HCT116 (cell line): ENCODE data around the gene ITGA1. TPM values are rescaled to one million over a fixed set of nuclear protein-coding genes. Genes with fewer than 3 reads are reported as not detected.

Experiments
- ATAC-seq: fragments of 200-7000 bp; cut with Tn5 transposase; 2 replicates; pipeline ENCODE4 v1.9.1; 2020; ENCODE audit warnings: mild to moderate bottlenecking, moderate library complexity
- BruUV-seq: library from RNA; stranded (reverse); fragments of 400-500 nt; replicated peaks from 2 replicates; lab custom pipeline; 2021; lab: Mats Ljungman, UMichigan
- CTCF ChIA-PET: fragments of 300-600 bp; sonication (Branson Sonifier 250); formaldehyde crosslinking; loops from one replicate; lab custom pipeline; 2021; ENCODE audit warnings: antibody characterized with exemption; lab: Charles Lee
- POLR2A ChIA-PET: fragments of 300-600, 350-600 bp; sonication (Branson Sonifier 250); formaldehyde crosslinking; loops from one replicate; lab custom pipeline; 2021; ENCODE audit warnings: antibody characterized with exemption; lab: Charles Lee
- RAD21 ChIA-PET, 2 experiments: fragments of 300-600 bp; sonication (Branson Sonifier 250); formaldehyde crosslinking; loops; one replicate each; lab custom pipeline; 2023; ENCODE audit warnings: low total read pairs in 2 of 2; ENCODE audit not compliant: uncharacterized antibody in 2 of 2, unreplicated experiment in 2 of 2, low non-redundant PET in 1 of 2; lab: Charles Lee
- DNase-seq: peaks from one replicate; pipeline ENCODE4 v3.0.0-alpha.2; 2010; ENCODE audit warnings: low read depth, low spot score
- H2AFZ ChIP-seq: fragments of 200-600 bp; shearing (Covaris generic), sonication (generic); 2 replicates; pipeline ENCODE4 v1.6.1; 2017; ENCODE audit warnings: low read depth, mixed run types, mixed read lengths, antibody characterized with exemption, low read length; ENCODE audit not compliant: poor library complexity, severe bottlenecking
- H3K27ac ChIP-seq: 2 replicates; pipeline ENCODE4 v1.5.1; 2012; ENCODE audit warnings: low read depth, low read length
- H3K27me3 ChIP-seq: fragments of 200-600 bp; sonication (generic); 2 replicates; pipeline ENCODE4 v1.6.1; 2016; ENCODE audit warnings: mixed run types, low read length, mixed read lengths; ENCODE audit not compliant: insufficient read depth
- H3K36me3 ChIP-seq, 2 experiments: fragments of 200-500 bp in 1 of 2; fragments of 200-600 bp in 1 of 2; sonication (Bioruptor generic) in 1 of 2; sonication (generic) in 1 of 2; 2 replicates each; pipeline versions ENCODE4 v1.5.1 to v1.6.1; 2014 to 2016; ENCODE audit warnings: low read length in 2 of 2, inconsistent platforms in 1 of 2, mixed read lengths in 1 of 2, mixed run types in 1 of 2; ENCODE audit not compliant: insufficient read depth in 2 of 2, control insufficient read depth in 1 of 2
- H3K4me1 ChIP-seq, 2 experiments: fragments of 200-600 bp in 1 of 2; sonication (generic) in 1 of 2; 2 replicates each; pipeline versions ENCODE4 v1.5.1 to v1.6.1; 2012 to 2017; ENCODE audit warnings: low read length in 2 of 2, inconsistent platforms in 1 of 2, mild to moderate bottlenecking in 1 of 2, mixed read lengths in 1 of 2, mixed run types in 1 of 2, moderate library complexity in 1 of 2; ENCODE audit not compliant: insufficient read depth in 2 of 2, control insufficient read depth in 1 of 2
- H3K4me2 ChIP-seq: fragments of 200-600 bp; sonication (generic); 2 replicates; pipeline ENCODE4 v1.6.1; 2017; ENCODE audit warnings: mixed run types, low read length, mixed read lengths
- H3K4me3 ChIP-seq, 2 experiments: fragments of 200-600 bp in 1 of 2; sonication (generic) in 1 of 2; replicated peaks in 1 of 2; 2 replicates each; pipeline ENCODE4 v1.5.1; 2011 to 2016; ENCODE audit warnings: low read length in 2 of 2, control low read depth in 1 of 2, low read depth in 1 of 2, mild to moderate bottlenecking in 1 of 2, mixed read lengths in 1 of 2, mixed run types in 1 of 2
- H3K79me2 ChIP-seq: fragments of 200-600 bp; sonication (generic); 2 replicates; pipeline ENCODE4 v1.6.1; 2017; ENCODE audit warnings: mild to moderate bottlenecking, mixed run types, low read length, moderate library complexity, mixed read lengths; ENCODE audit not compliant: insufficient read depth
- H3K9ac ChIP-seq: fragments of 200-600 bp; sonication (generic); 2 replicates; pipeline ENCODE4 v1.6.1; 2016; ENCODE audit warnings: low read length, mixed read lengths
- H3K9me2 ChIP-seq: fragments of 200-600 bp; sonication (generic), shearing (Covaris generic); 2 replicates; pipeline ENCODE4 v1.6.1; 2017; ENCODE audit warnings: mixed run types, mild to moderate bottlenecking, moderate library complexity; ENCODE audit not compliant: insufficient read depth
- H3K9me3 ChIP-seq, 2 experiments: fragments of 200-500 bp in 1 of 2; fragments of 200-600 bp in 1 of 2; sonication (Bioruptor generic) in 1 of 2; sonication (generic) in 1 of 2; 2 replicates each; pipeline ENCODE4 v1.6.1; 2014 to 2017; ENCODE audit warnings: low read length in 2 of 2, mixed read lengths in 2 of 2, inconsistent platforms in 1 of 2, low read depth in 1 of 2, mild to moderate bottlenecking in 1 of 2, mixed run types in 1 of 2, moderate library complexity in 1 of 2; ENCODE audit not compliant: control insufficient read depth in 1 of 2, insufficient read depth in 1 of 2
- H4K20me1 ChIP-seq: fragments of 200-600 bp; sonication (generic), shearing (Covaris generic); 2 replicates; pipeline ENCODE4 v1.6.1; 2017; ENCODE audit warnings: mixed run types, mild to moderate bottlenecking, moderate library complexity; ENCODE audit not compliant: insufficient read depth
- CBX3 ChIP-seq: IDR thresholded peaks from 2 replicates; pipeline ENCODE4 v1.6.1; 2012; ENCODE audit warnings: low read depth
- CEBPB ChIP-seq: IDR thresholded peaks from 2 replicates; pipeline ENCODE4 v1.6.1; 2012; ENCODE audit warnings: low read depth
- EGR1 ChIP-seq: IDR thresholded peaks from 2 replicates; pipeline ENCODE4 v1.6.1; 2012; ENCODE audit warnings: low read depth
- EZH2 ChIP-seq: fragments of 200-600 bp; sonication (generic); IDR thresholded peaks from 2 replicates; pipeline ENCODE4 v1.6.1; 2017; ENCODE audit warnings: antibody characterized with exemption, mixed run types
- EZH2phosphoT487 ChIP-seq: fragments of 200-600 bp; IDR thresholded peaks from 2 replicates; pipeline ENCODE4 v1.6.1; 2018; ENCODE audit warnings: antibody characterized with exemption, borderline replicate concordance
- FOSL1 ChIP-seq: IDR thresholded peaks from 2 replicates; pipeline ENCODE4 v1.6.1; 2012; ENCODE audit warnings: low read depth
- JUND ChIP-seq: IDR thresholded peaks from 2 replicates; pipeline ENCODE4 v1.6.1; 2012
- POLR2A ChIP-seq: IDR thresholded peaks from 2 replicates; pipeline ENCODE4 v1.7.0; 2011; ENCODE audit warnings: borderline replicate concordance; ENCODE audit not compliant: insufficient read depth, insufficient read length; ENCODE audit errors: extremely low read depth
- RAD21 ChIP-seq: IDR thresholded peaks from 2 replicates; pipeline ENCODE4 v1.6.1; 2012; ENCODE audit warnings: low read depth, mild to moderate bottlenecking
- SRF ChIP-seq: IDR thresholded peaks from 2 replicates; pipeline ENCODE4 v1.6.1; 2012; ENCODE audit warnings: low read depth
- YY1 ChIP-seq: IDR thresholded peaks from 2 replicates; pipeline ENCODE4 v1.6.1; 2011; ENCODE audit warnings: low read length, low read depth, moderate library complexity, mild to moderate bottlenecking; ENCODE audit not compliant: insufficient replicate concordance; ENCODE audit errors: extremely low read depth
- ZNF274 ChIP-seq: fragments of 200-500 bp; sonication (Bioruptor generic); IDR thresholded peaks from 2 replicates; pipeline ENCODE4 v1.6.1; 2014; ENCODE audit warnings: mild to moderate bottlenecking, low read depth, low read length, inconsistent platforms
- intact Hi-C: fragments of 100-400 bp; cut with micrococcal nuclease; formaldehyde crosslinking; loops from 2 replicates; pipeline ENCODE4 v1.10.0; 2022
- total RNA-seq: library from RNA; stranded (reverse); gene quantifications from one replicate; pipeline ENCODE4 v1.2.1, GENCODE V29; 2021; ENCODE audit not compliant: unreplicated experiment
- TF ChIP-seq, protein P1 (sequence below): IDR thresholded peaks from 2 replicates; pipeline ENCODE4 v1.6.1; 2012

ITGA1 gene
- total RNA-seq, 1 experiment from 2014 or later, result 1.8 TPM

DNA sequence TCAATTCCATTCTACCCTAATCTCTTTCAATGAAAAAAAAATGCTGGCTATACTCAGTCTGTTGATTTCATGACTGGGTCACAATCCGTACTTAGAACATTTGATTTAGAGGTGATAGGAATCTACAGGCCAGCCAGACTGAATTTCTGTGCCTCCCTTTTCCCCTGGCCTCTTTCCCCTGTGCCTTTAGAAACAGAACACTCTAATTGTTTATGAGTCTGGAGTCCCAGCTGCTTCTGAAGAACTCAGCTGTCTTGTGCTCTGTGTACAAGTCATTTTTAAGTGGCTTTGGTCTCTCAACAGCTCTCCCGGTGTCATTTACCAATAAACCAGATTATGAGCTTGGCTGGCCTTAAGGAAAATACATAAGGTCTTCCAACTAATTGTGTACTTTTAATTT lies 107.4 kb downstream of the ITGA1 start:
- H4K20me1 ChIP-seq, result no peaks in the 10 kb centered on the region
- H3K27ac ChIP-seq, result no peak overlapping the region
- H3K79me2 ChIP-seq, result no peaks in the 10 kb centered on the region
- intact Hi-C loops, result no loop called here
- no peak for ATAC-seq
- RAD21 ChIA-PET, result no interaction called here
- no peak for DNase-seq
- CTCF ChIA-PET, result interaction anchor here (1.4 kb wide), 1 partner anchor 21 kb away, joined by 5 read pairs; no protein-coding TSS in a partner anchor
- no peaks in the 10 kb centered on the region for H3K27me3 ChIP-seq
- H3K9ac ChIP-seq, result no peak overlapping the region
- no peaks in the 10 kb centered on the region for H3K36me3 ChIP-seq
- no TSS peak for BruUV-seq
- H3K9me2 ChIP-seq, result no peaks in the 10 kb centered on the region
- TF ChIP-seq ZNF274, result no peak
- no peak for TF ChIP-seq RAD21
- no peak for TF ChIP-seq CBX3
- TF ChIP-seq EZH2, result no peak
- no peak for TF ChIP-seq EZH2phosphoT487
- no peak for TF ChIP-seq POLR2A
- TF ChIP-seq SRF, result no peak
- no peak for TF ChIP-seq EGR1
- TF ChIP-seq, protein P1, sequence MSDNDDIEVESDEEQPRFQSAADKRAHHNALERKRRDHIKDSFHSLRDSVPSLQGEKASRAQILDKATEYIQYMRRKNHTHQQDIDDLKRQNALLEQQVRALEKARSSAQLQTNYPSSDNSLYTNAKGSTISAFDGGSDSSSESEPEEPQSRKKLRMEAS, result no peak
- no peak for TF ChIP-seq YY1
- TF ChIP-seq FOSL1, result no peak
- no peak for TF ChIP-seq CEBPB
- no peak for TF ChIP-seq JUND
- no peaks in the 10 kb centered on the region for H3K4me1 ChIP-seq
- POLR2A ChIA-PET, result no interaction called here
- no peak overlapping the region for H2AFZ ChIP-seq
- H3K4me2 ChIP-seq, result no peak overlapping the region
- H3K9me3 ChIP-seq, result no peaks in the 10 kb centered on the region
- no peak overlapping the region for H3K4me3 ChIP-seq
